Activated effector memory CD4-positive, alpha-beta T cell treated with Interleukin-2 at 50 U/mL for 16 hours (primary cell): ENCODE data around the gene PFKFB4.

Experiments used
- DNase-seq: peaks from one replicate; pipeline ENCODE4 v3.0.0-alpha.2; 2020

The PFKFB4 gene

GRCh38 chr3:48581621-48582481, 25.2 kb upstream of the PFKFB4 start:
- no peak for DNase-seq

- DNase-seq = no peak
These were observed 20.0 kb upstream of the PFKFB4 start for GRCh38 chr3:48576647-48577046.

DNA sequence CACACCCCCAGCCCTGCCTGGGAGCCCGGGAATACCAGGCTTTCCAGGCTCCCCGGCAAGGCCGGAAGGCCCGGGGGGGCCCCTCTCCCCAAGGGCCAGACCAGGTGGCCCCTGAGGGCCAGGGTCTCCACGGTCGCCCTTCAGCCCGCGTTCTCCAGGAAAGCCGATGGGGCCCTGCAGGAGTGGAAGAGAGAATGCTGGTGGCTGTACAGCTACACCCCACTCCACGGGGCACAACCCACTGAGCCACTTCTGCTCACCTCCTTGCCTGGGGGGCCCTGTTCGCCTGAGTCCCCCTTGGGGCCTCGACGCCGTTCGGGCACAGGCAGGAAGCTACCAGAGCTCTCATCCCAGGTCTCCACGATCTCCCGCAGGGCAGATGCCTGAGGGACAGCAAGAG, 18.8 kb upstream of the PFKFB4 start:
- no peak for DNase-seq

- no peak for DNase-seq
These were observed 17.5 kb upstream of the PFKFB4 start for GRCh38 chr3:48573973-48574585.

GRCh38 chr3:48572517-48572916, 15.9 kb upstream of the PFKFB4 start:
- DNase-seq = no peak

- no peak for DNase-seq
These were observed 15.3 kb upstream of the PFKFB4 start for GRCh38 chr3:48571938-48572337.

DNA sequence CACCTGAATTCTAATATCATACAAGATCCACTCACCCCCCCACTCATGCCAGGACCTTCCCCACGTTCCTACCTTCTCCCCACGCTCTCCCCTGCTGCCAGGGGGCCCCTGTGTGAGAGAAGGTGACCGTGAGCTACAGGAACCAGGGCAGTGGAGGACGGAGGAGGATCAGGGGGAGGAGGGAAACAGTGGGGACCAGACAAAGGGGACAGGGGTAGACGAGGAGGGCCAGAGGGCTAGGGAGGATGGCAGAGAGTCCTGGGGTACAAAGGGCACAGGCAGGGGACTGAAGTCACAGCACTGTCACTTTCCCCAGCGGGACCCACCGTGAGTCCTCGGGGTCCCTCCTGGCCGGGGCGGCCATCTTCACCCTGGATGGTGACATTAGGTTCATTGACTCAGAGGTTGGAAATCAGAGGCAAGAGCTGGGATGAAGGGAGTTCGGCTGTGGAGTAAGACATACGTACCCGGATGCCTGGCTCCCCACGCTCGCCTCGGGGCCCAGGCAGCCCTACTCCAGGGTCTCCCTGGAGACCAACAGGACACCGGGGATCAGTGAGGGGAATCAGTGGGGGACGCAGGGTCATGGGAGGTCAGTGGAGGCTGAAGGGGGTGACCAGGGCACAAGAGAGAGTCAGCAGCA, 13.3 kb upstream of the PFKFB4 start:
- DNase-seq = no peak

GRCh38 chr3:48569400-48569799, 12.8 kb upstream of the PFKFB4 start:
- DNase-seq = no peak

- no peak for DNase-seq
These were observed 11.9 kb upstream of the PFKFB4 start for GRCh38 chr3:48568476-48568875.

DNA sequence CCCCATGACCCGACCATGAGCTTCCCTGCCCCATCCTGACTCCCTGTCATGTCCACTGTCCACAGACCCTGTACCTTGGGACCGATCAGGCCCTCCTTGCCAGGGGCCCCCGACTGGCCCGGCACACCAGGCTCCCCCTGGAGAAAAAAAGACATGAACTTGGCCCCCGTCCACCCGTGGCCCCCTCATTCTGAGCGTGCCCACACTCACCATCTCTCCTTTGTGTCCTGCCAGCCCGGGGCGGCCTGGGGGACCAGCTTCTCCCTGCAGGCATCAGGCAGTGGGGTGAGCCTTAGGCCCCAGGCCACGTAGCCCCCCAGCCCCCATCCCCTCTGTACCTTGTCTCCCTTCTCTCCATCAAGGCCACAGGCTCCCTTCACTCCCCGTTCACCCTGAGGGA, 10.9 kb upstream of the PFKFB4 start:
- DNase-seq = no peak

DNA sequence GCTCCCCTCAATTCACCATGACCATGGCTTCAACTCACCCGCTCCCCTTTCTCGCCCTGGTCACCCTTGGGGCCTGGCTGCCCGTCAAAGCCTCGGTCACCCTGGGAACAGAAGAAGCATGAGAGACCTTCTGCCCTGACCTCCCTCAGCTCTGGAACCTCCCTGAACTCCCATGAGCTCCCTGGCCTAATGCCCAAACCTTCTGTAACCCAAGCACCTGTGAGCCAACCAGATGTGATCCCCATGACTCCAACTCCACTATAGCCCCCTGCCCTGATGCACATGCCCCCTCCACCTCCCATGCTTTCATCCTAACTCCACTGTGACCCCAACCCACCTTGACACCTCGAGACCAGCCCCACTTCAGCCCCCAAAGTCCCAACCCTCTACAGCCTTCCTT, 10.5 kb upstream of the PFKFB4 start:
- DNase-seq = no peak

GRCh38 chr3:48566401-48566760, 9.8 kb upstream of the PFKFB4 start:
- no peak for DNase-seq

DNA sequence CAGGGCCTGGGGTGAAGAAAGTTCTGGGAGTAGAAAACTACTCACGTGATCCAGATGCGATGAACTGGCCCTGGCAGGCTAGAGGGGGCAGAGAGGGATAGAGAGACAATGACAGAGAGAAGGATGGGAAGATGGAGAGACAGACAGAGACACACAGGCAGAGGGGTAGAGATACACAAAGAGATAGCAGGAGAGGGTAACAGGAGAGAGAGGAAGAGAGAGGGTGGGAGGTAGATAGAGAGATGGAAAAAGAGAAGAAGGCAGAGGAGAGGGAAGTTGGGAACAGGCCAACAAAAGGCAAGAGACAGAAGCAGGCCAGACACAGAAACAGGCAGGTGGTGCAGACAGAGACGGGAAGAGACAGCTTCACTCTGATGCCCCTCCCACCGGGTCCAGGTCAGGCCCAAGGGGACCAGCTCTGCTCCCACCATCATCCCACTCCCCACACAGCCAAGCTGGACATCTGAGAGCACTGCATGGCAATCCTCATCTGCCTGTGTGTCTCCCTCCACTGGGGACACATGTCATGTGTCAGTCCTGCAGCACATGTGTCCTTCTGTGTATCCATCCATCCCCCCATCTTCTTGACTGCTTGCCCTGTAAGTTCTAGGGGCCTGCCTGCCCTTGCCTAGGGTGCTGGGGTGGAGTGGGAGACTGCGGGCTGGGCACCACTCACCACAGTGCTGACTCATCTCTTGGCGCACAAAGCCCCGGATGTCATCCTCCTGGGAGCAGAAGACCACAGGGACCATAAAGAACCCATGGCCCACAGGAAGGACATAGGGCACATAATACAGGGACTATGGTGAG, 9.2 kb upstream of the PFKFB4 start:
- DNase-seq = no peak

GRCh38 chr3:48565186-48565585, 8.6 kb upstream of the PFKFB4 start:
- DNase-seq = no peak

DNA sequence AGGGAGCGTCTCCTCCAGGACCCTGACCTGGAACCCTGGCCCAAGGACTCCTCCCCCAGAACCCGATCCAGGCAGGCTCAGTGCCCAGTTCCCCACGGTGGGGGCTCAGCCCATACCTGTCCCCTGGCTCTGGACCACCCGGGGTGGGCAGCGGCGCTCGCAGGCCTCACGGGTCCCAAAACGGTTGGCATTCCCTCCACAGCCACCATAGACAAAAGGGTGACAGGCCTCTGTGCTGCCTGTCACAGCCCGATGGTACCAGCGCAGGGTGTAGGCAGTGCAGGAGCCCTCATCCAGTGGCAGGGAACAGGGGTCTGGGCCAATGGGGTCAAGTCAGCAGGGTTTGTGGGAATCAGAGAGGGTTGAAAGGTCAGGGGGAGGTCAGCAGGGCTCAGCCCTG, 8.1 kb upstream of the PFKFB4 start:
- no peak for DNase-seq

DNA sequence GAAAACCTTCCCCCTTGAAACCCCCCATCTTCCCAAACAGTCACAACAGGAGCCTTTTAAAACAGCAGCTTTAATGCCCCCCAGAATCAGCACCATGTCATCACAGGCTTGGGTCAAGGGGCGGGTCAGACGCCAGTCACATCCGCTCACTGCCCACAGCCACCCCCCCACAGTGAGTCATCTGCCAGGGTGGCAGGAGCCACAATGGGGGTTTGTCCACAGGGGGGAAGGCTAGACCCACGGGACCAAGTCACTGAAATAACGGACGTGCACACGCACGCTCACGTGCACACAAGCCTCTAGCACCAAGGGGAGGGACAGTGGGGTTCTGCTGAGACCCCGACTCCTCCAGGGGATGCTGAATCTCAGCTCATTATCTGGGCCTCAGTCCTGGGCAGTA, 7.4 kb upstream of the PFKFB4 start:
- no peak for DNase-seq

DNA sequence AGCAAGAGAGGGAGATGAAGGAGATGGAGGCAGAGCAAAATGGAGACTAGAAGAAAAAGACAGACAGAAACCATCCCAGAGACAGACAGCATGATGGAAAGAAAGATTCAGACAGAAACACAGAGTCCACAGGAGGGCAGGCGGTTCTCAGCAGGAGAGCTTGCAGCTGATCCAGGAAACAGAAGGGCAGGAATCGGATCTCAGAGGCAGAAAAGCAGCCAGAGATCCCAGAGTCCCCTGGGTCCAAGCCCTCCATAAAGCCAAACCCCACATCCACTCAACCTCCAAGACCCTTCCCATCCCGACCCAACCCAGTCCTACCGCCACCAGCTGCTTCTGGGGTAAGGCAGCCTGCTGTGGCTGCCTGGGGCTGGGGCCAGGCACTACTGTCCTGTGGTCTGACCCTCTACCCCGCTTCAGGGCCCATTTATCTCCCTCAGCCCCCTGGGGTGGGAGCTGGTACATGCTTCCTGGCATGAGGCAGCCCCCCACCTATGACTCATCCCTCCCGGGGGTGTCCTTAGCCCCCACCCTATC, 6.8 kb upstream of the PFKFB4 start, which contains the start of gene UCN2:
UCN2 (minus strand) TSS at position 400 of the 537 bp plus-strand sequence. CDS start 657 bp downstream, outside the sequence.
- DNase-seq = no peak

DNA sequence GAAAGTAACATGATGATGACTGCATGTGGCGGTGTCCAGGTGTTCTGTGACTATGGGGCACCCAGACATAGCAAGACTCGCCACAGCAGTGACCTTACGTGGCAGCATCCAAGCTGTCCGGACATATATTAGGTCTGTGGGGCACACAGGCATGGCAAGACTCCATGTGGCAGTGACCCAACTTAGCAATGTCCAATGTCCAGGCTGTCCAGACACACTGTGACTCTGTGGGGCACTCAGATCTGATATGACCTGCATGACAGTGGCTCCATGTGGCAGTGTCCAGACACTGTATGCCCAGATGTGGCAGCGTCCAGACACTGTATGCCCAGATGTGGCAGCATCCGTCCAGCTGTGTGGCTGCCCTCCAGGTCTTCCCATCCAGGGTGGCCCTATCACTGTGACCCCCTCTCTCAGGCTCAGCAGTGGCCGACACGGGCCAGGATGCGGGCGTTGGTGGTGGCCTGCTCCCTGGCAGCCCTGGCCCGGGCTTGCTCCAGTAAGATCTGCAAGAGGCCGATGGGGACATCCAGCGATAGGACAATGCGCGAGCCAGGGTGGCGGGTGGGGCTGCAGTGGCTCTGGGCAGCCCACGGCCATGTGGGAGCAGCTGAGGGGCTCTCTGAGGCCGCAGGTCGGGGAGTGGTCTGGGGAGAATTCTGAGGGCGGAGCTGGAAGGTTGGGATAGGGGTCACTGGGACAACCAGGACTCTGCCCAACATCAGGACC, 5.9 kb upstream of the PFKFB4 start:
- DNase-seq = no peak

DNA sequence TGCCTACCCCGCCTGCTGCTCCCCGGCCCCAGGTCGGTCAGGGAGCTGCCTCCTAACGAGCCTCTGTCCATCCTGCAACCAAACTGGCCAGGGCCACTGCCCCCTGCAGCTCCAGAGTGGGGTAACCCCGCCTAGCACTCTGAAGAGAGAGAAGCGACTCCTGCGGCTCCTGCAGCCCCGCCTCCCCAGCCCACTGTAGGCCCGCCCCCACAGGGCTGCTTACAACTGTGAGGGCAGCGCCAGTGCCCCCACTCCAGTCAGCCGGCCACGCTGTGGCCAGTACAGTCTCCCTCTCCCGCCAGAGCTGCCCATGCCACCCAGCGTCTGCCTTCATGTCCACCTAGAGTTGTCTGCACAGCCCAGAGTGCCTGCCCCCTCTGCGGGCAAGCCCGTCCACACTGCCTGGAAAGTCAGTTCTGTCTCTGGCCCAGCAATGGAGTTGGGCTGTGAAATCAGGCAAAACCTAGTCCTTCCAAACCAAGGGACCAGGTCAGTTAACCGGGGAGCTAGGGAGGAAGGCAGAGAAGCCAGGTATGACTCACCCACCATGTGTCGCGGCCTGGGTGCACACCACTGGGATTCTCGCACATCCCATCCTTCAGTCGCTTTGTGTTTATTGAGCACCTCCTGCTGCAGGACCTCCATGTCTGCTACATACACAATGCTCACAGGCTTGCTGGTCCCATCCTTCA, 4.6 kb upstream of the PFKFB4 start:
- no peak for DNase-seq

DNA sequence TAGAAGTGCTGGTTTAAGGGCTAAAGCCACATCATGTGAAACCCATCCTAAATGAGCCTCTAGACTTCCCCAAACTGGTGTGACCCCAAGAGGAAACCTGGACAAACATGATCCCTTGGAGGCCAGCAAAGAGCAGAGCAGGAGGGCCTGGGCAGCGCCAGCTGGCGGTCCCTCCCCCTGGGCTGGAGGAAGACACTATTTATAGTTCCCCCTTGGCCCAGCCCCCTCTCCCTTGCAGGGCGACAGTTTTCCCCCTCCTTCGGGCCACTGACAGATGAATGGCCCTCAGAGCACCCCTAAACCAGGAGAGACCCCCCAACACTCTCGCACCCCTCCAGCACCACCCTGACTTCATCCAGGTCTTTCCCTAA, 4.0 kb upstream of the PFKFB4 start:
- no peak for DNase-seq

- no peak for DNase-seq
These were observed 2.0 kb upstream of the PFKFB4 start for GRCh38 chr3:48558493-48559134.
